ENCODE data around the gene SLC22A31.

DNA sequence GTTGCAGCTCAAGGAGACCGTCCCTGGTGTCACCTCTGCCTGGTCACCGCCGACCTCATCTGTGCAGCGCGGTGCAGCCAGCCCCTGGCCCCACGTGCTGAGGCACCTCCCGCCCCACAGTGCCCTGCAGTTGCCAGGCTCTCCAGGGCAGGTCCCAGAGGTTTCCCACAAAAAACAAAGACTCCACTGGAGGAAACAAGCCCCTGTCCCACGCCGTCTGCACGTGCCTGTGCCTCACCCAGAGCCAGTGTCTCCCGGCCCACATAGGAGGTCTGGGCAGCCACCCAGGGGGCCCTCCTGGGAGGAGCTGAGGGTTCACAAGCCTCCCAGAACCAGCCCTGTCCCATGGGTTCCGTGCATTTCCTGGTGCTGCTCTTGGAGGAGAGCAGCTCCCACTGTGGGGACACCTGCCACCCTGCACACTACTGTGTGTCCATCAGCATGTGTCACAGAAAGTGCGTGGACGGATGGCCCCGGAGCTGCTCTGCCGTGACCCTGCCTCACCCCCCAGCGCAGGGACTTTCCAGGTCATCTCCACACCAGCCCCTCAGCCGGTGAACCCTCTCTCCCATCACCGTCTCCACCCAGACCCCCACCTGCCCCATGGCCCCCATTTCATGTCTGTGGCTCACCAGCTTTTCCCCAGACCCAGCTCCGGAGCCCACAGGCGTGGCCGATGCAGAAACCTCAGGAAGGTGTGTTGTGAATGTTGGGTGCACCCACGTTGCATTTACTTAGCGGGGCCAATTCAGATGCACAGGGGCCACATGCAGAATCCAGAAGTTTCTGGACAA is 45.8 kb downstream of the SLC22A31 start:
- TF ChIP-seq, protein P1, sequence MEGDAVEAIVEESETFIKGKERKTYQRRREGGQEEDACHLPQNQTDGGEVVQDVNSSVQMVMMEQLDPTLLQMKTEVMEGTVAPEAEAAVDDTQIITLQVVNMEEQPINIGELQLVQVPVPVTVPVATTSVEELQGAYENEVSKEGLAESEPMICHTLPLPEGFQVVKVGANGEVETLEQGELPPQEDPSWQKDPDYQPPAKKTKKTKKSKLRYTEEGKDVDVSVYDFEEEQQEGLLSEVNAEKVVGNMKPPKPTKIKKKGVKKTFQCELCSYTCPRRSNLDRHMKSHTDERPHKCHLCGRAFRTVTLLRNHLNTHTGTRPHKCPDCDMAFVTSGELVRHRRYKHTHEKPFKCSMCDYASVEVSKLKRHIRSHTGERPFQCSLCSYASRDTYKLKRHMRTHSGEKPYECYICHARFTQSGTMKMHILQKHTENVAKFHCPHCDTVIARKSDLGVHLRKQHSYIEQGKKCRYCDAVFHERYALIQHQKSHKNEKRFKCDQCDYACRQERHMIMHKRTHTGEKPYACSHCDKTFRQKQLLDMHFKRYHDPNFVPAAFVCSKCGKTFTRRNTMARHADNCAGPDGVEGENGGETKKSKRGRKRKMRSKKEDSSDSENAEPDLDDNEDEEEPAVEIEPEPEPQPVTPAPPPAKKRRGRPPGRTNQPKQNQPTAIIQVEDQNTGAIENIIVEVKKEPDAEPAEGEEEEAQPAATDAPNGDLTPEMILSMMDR (IDR thresholded peaks at IDR 0.05; ENCODE audit: low read length), result no peak
- TF ChIP-seq EZH2 (IDR thresholded peaks at IDR 0.05; ENCODE audit: borderline replicate concordance, low read length), result no peak

Measured in OCI-LY1 (cell line).